GM12874 (cell line): ENCODE results near the gene KDM2B.

ENCODE experiments used
- TF ChIP-seq, protein P1 (sequence below): IDR thresholded peaks from 2 replicates; pipeline ENCODE4 v1.5.1; 2011; ENCODE audit warnings: low read depth, mild to moderate bottlenecking, control low read depth, low read length, moderate library complexity; ENCODE audit not compliant: insufficient read depth

The KDM2B gene

DNA sequence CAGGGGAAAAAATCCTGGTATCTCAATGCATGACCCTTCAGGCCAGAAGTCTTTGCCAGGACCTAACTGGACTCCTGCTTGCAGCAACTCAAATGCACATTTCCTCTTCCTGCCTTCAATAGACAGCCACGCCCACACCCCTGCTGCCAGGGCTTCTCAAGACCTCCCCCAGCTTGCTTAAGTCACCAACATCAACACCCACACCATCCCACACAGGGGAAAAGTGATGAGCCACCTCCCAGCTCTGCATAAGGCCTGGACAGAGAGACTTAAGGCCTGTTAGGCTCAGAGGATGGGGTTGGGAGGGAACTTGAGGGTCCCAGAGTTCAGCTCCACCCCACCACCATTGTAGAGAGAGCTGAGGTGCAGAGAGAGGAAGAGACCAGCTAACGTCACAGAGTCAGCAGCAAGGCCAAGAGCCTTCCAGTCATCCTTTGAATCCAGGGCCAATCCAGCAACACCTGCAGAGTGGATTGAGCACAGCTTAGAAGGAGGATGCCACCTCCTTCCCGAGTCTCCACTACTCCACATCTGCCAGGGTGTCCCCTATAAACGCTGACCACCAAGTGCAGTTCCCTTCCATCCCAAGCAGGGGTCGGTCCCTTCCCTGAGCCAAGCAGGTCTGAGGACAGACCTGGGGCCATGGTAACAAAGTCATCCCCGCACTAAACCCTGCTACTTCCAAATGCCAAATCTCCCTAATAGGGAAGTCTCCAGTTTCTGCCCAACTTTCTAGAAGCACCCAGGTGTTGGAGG, 50.0 kb downstream of the KDM2B start:
- TF ChIP-seq, protein P1, sequence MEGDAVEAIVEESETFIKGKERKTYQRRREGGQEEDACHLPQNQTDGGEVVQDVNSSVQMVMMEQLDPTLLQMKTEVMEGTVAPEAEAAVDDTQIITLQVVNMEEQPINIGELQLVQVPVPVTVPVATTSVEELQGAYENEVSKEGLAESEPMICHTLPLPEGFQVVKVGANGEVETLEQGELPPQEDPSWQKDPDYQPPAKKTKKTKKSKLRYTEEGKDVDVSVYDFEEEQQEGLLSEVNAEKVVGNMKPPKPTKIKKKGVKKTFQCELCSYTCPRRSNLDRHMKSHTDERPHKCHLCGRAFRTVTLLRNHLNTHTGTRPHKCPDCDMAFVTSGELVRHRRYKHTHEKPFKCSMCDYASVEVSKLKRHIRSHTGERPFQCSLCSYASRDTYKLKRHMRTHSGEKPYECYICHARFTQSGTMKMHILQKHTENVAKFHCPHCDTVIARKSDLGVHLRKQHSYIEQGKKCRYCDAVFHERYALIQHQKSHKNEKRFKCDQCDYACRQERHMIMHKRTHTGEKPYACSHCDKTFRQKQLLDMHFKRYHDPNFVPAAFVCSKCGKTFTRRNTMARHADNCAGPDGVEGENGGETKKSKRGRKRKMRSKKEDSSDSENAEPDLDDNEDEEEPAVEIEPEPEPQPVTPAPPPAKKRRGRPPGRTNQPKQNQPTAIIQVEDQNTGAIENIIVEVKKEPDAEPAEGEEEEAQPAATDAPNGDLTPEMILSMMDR = no peak

DNA sequence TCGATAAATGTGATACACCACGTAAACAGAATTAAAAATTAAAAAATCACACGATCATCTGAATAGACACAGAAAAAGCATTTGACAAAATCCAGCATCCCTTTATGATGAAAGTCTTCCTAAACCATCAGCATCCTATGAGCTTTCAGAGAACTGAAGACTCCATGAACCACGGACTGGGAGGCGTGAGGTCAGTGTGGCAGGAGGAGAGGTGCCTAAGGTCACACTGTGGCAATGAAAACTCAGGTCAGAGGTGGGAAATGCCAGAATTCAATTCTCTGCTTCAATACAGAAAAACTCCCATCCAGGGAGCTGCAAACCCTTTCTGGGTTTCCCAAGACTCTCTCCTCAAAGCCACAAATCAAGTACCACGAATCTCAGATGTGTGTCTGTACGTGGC, 51.6 kb downstream of the KDM2B start:
- TF ChIP-seq, protein P1 = no peak

DNA sequence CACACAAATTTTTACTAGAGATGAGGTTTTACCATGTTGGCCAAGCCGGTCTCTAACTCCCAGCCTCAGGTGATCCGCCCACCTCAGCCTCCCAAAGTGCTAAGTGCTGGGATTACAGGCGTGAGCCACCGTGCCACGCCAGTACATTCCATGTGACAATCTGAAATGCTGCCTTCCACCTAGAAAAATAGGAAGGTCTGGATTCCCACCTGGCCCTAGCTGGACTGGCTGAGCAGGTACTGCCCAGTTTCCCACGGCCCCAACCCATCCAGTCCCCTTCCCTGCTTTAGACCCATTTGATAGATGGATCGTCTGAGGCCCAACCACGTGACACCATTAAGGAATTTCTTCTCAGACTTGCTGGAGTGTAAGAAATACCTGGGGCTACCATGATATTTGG, 55.4 kb downstream of the KDM2B start:
- TF ChIP-seq, protein P1 = no peak

DNA sequence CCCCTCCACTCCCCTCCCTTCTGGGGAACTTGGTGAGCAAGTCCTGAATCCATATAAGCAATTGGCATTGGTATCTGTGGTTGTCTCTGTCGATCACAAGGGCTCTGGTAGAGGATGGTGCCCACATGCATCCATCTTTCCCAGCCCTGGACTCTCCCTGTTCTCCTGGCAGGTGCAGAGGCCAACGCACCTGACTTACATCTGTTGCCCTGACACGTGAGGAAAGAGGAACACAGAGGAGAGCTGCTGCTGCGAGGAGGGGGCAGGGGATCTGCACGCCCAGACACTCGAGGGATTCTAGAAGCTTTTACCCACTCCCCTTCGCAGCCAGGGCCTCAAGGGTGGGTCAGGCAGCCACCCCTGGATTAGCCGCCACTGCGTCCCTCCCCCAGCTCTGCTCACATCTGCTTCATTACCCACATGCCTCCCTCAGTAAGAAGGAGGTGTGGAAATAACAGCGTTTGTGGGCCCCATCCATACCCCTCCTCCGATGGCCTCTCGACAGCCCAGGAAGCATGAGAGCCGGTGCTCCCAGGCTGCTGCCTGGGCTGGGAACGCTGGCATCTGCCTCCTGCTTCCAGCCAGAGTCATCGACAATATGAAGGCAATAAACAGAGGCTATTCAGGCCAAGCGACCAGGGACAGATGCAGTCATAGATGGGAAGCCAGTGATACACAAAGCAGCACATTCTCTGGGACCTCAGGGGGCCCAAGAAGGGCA, 56.5 kb downstream of the KDM2B start:
- TF ChIP-seq, protein P1 = no peak

DNA sequence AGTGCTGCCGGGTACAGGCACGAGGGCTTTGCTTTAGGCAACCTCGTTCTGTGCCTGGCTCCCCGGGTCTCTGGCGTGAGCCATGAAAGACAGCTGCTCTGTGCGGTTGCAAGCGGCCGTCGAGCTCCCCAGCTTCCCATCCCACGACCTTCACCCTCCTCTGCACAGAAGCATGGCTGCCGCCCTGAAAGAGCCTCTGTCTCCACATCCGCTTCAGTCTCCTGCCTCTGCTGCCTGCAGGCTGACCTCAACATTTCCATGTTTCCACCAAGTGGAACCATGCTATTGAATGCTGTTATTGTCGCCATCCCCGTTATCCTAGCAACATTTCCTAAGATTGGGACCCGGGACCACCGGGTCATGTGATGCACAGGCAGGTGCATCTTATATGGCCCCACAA, 57.1 kb downstream of the KDM2B start:
- TF ChIP-seq, protein P1 = no peak

DNA sequence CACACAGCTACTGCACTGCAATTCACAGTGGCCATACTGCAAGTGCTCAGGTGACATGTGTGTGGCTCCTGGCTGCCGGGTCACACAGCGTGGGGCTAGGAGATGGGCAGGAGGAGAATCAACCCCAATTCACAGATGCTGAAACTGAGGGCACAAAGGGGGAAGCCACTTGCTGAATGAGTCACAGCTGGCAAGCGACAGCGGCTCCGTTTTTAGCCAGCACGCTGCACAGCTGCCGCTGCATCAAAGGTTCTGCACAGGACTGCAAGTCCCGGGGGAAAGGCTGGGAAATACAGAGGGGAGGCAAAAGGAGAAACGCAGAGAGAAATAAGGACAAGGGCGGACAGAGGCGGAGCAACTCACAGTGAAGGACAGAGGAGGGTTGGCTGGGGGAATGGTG, 57.9 kb downstream of the KDM2B start:
- TF ChIP-seq, protein P1 = no peak

DNA sequence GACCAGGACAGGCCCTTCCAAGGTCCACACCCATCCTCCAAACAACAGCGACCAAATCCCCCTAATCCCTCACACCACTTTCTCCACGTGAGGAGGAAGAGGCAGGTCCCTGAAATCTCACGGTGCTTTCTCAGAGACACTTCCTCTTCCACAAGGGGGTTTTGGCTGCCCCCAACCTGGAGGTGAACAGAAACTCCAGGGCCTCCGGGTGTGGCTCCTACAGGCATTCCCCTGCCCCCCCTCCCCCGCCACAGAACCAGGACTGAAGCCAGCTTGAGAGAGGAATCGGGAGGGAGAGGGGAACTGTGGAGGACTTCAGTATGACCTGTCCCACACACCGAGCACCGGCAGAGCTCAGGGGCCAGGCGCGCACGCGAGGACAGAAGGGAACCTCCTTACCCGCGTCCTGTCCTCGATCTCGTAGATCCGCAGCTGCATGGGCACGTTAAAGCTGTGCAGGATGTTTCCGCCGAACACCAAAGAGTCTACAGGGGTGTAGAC, 60.2 kb downstream of the KDM2B start:
- TF ChIP-seq, protein P1 = no peak
